Bronchial epithelial cell (primary cell): ENCODE measurements around the gene MACO1. TPM values are rescaled to one million over a fixed set of nuclear protein-coding genes. Genes with fewer than 3 reads are reported as not detected.

Experiments
- DNase-seq: peaks from one replicate; pipeline ENCODE4 v3.0.0-alpha.2; 2010; ENCODE audit warnings: low read depth
- FAIRE-seq: peaks from 2 replicates; lab custom pipeline; 2011; peaks lifted over from hg19 to GRCh38; lab: Jason Lieb, UNC
- H3K27me3 ChIP-seq: 2 replicates; pipeline ENCODE4 v1.5.1; 2011; ENCODE audit warnings: low read length; ENCODE audit not compliant: control insufficient read depth, insufficient read depth
- H3K36me3 ChIP-seq: 2 replicates; pipeline ENCODE4 v1.5.1; 2011; ENCODE audit warnings: low read length; ENCODE audit not compliant: control insufficient read depth, insufficient read depth
- H3K4me3 ChIP-seq: 2 replicates; pipeline ENCODE4 v1.5.1; 2011; ENCODE audit warnings: mild to moderate bottlenecking, low read depth, low read length, control low read depth
- total RNA-seq: library from RNA; depleted of rRNA; stranded (reverse); fragments of >200 nt; gene quantifications from 2 replicates; pipeline ENCODE4 v1.2.1, GENCODE V29; 2014
- TF ChIP-seq, protein P1 (sequence below): IDR thresholded peaks from 2 replicates; pipeline ENCODE4 v1.5.1; 2011; ENCODE audit warnings: mild to moderate bottlenecking, moderate library complexity, low read length, control low read depth, inconsistent platforms; ENCODE audit not compliant: insufficient read depth, severe bottlenecking

The MACO1 gene
- total RNA-seq, 1 donor from 2014 or later = 17.4 TPM

DNA sequence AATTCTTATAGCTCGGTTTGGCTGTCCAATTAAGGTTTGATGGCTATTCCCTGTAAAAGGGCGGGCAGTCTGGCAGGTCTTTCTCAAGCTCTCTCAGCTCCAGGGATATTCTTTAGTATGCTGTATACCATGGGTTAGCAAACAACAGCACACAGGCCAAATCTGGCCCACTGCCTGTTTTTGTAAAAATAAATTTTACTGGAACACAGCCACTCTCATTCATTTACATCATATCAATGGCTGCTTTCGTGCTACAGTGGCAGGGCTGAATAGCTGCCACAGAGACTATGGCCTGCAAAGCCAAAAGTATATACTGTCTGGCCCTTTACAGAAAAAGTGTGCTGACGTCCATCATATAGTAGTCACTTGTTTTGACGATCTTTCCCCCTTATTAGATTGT is 32.0 kb downstream of the MACO1 start:
- DNase-seq = no peak
- Histone ChIP-seq H3K27me3 (no peaks in the 10 kb centered on the region), H3K4me3 (no peak overlapping the region), H3K36me3 (peaks cover 5% of the 10 kb centered on the region)
- FAIRE-seq = no peak
- TF ChIP-seq, protein P1, sequence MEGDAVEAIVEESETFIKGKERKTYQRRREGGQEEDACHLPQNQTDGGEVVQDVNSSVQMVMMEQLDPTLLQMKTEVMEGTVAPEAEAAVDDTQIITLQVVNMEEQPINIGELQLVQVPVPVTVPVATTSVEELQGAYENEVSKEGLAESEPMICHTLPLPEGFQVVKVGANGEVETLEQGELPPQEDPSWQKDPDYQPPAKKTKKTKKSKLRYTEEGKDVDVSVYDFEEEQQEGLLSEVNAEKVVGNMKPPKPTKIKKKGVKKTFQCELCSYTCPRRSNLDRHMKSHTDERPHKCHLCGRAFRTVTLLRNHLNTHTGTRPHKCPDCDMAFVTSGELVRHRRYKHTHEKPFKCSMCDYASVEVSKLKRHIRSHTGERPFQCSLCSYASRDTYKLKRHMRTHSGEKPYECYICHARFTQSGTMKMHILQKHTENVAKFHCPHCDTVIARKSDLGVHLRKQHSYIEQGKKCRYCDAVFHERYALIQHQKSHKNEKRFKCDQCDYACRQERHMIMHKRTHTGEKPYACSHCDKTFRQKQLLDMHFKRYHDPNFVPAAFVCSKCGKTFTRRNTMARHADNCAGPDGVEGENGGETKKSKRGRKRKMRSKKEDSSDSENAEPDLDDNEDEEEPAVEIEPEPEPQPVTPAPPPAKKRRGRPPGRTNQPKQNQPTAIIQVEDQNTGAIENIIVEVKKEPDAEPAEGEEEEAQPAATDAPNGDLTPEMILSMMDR = no peak

DNA sequence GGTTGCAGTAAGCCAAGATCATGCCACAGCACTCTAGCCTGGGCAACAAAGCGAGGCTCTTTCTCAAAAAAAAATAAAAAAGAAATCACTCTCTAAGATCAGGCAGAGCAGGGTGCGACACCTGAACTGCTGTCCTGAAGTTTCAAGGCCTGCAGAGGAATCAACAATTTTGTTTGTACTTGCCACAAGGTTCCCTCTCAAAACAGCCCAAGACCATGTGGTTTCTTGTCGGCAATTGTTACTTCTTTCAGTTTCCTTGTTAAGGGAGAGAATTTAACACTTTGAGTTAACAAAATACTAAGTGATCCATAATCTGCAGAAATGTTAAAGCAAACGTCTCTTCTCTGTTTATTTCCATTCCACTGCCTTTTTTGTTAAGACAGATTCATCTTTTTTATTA is 36.5 kb downstream of the MACO1 start:
- FAIRE-seq = no peak
- TF ChIP-seq, protein P1 = no peak
- no peak for DNase-seq
- Histone ChIP-seq H3K4me3 (no peak overlapping the region), H3K36me3 (peaks cover 2% of the 10 kb centered on the region), H3K27me3 (no peaks in the 10 kb centered on the region)

DNA sequence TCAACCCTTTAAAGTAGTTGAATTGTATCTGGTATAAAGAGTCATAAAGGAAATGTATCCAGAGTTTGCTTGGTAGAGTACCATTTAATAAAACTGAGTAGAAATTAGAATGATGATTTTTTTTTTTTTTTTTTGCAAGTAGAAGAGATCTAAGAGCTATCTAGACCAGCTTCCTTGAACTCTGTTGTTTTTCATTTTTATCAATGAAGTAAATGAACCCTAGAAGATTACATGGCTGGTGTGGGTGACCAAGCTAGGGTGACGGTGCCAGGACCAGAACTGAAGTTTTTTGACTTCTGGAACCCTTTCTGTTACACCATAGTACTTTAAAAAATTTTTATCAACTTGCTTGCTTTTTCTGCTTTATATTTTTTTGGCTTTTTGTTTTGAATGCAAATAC is 36.9 kb downstream of the MACO1 start:
- no peak for FAIRE-seq

DNA sequence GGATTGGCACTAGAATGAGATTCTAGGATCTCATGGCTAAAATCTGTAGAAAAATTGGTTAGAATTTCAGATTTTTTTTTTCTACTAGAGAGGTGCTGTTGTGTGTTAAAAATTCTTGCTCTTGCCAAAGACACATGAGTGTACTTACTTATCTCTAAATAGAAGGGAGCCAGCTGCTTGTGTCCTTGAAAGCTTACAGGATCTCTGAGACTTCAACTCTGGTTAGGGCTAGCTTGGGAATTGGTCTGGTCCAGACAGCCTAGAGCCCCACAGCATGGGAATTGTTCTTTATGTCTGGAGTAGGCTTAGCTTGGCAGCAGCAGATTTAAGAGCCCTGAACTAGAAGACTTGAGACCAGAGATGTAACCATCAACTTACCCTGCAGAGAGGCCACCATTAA is 37.3 kb downstream of the MACO1 start:
- no peak for DNase-seq
- Histone ChIP-seq H3K27me3 (no peaks in the 10 kb centered on the region), H3K4me3 (no peak overlapping the region), H3K36me3 (peaks cover 2% of the 10 kb centered on the region)
- TF ChIP-seq, protein P1 = no peak
- FAIRE-seq = no peak

More for the DNA sequence above, 36.9 kb downstream of the MACO1 start:
- peaks cover 2% of the 10 kb centered on the region for H3K36me3 ChIP-seq
- no peak for DNase-seq
- TF ChIP-seq, protein P1 = no peak
- H3K27me3 ChIP-seq = no peaks in the 10 kb centered on the region
- H3K4me3 ChIP-seq = no peak overlapping the region

DNA sequence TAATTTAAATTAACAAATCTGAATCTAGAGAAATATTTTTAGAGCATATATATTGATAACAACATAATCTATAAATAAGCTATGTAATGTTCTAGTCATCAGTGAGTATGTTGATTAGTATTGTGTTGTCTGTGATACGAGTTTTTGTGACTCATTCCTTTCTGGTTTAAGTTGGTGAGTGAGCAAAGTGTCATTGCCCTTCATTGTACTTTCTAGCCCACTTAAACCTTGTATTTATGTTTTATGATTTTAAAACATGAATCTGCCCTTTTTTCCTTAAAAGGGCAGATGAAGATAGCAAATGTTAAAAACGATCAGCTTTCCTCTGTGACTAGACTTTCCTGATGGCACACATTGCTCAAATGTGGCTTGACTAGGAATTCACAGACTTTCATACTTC is 38.5 kb downstream of the MACO1 start:
- H3K27me3 ChIP-seq = no peaks in the 10 kb centered on the region
- DNase-seq = peak; percentile 80
- FAIRE-seq = no peak
- TF ChIP-seq, protein P1 = no peak
- peaks cover 2% of the 10 kb centered on the region for H3K36me3 ChIP-seq
- H3K4me3 ChIP-seq = no peak overlapping the region

DNA sequence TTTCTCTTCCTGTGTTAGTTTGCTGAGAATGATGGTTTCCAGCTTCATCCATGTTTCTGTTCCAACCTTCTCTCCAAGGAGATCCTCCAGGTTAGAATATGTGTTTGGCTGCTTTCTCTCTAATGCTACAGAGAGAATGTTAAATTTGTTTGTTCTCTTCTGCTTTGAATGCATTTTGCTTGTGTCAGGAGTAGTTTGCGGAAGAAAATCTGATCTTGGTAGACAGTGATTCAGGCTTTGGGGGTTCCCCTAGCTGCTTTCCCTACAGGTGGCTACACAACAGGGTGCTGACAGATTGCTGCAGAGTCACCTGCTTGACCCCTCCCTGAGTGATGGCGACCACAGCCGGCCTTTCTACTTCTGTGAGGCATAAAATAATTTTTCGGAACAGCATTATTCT is 41.8 kb downstream of the MACO1 start:
- Histone ChIP-seq H3K4me3 (no peak overlapping the region), H3K36me3 (peaks cover 2% of the 10 kb centered on the region), H3K27me3 (no peaks in the 10 kb centered on the region)
- TF ChIP-seq, protein P1 = no peak
- DNase-seq = peak; percentile 52
- no peak for FAIRE-seq
